HCT116 (cell line): ENCODE results near the gene HMGCS2. TPM values are rescaled to one million over a fixed set of nuclear protein-coding genes. Genes with fewer than 3 reads are reported as not detected.

Experiments
- ATAC-seq: fragments of 200-7000 bp; cut with Tn5 transposase; 2 replicates; pipeline ENCODE4 v1.9.1; 2020; ENCODE audit warnings: mild to moderate bottlenecking, moderate library complexity
- BruUV-seq: library from RNA; stranded (reverse); fragments of 400-500 nt; replicated peaks from 2 replicates; lab custom pipeline; 2021; lab: Mats Ljungman, UMichigan
- CTCF ChIA-PET: fragments of 300-600 bp; sonication (Branson Sonifier 250); formaldehyde crosslinking; loops from one replicate; lab custom pipeline; 2021; ENCODE audit warnings: antibody characterized with exemption; lab: Charles Lee
- POLR2A ChIA-PET: fragments of 300-600, 350-600 bp; sonication (Branson Sonifier 250); formaldehyde crosslinking; loops from one replicate; lab custom pipeline; 2021; ENCODE audit warnings: antibody characterized with exemption; lab: Charles Lee
- RAD21 ChIA-PET, 2 experiments: fragments of 300-600 bp; sonication (Branson Sonifier 250); formaldehyde crosslinking; loops; one replicate each; lab custom pipeline; 2023; ENCODE audit warnings: low total read pairs in 2 of 2; ENCODE audit not compliant: uncharacterized antibody in 2 of 2, unreplicated experiment in 2 of 2, low non-redundant PET in 1 of 2; lab: Charles Lee
- DNase-seq: peaks from one replicate; pipeline ENCODE4 v3.0.0-alpha.2; 2010; ENCODE audit warnings: low read depth, low spot score
- H2AFZ ChIP-seq: fragments of 200-600 bp; shearing (Covaris generic), sonication (generic); 2 replicates; pipeline ENCODE4 v1.6.1; 2017; ENCODE audit warnings: low read depth, mixed run types, mixed read lengths, antibody characterized with exemption, low read length; ENCODE audit not compliant: poor library complexity, severe bottlenecking
- H3K27ac ChIP-seq: 2 replicates; pipeline ENCODE4 v1.5.1; 2012; ENCODE audit warnings: low read depth, low read length
- H3K27me3 ChIP-seq: fragments of 200-600 bp; sonication (generic); 2 replicates; pipeline ENCODE4 v1.6.1; 2016; ENCODE audit warnings: mixed run types, low read length, mixed read lengths; ENCODE audit not compliant: insufficient read depth
- H3K36me3 ChIP-seq, 2 experiments: fragments of 200-500 bp in 1 of 2; fragments of 200-600 bp in 1 of 2; sonication (Bioruptor generic) in 1 of 2; sonication (generic) in 1 of 2; 2 replicates each; pipeline versions ENCODE4 v1.5.1 to v1.6.1; 2014 to 2016; ENCODE audit warnings: low read length in 2 of 2, inconsistent platforms in 1 of 2, mixed read lengths in 1 of 2, mixed run types in 1 of 2; ENCODE audit not compliant: insufficient read depth in 2 of 2, control insufficient read depth in 1 of 2
- H3K4me1 ChIP-seq, 2 experiments: fragments of 200-600 bp in 1 of 2; sonication (generic) in 1 of 2; 2 replicates each; pipeline versions ENCODE4 v1.5.1 to v1.6.1; 2012 to 2017; ENCODE audit warnings: low read length in 2 of 2, inconsistent platforms in 1 of 2, mild to moderate bottlenecking in 1 of 2, mixed read lengths in 1 of 2, mixed run types in 1 of 2, moderate library complexity in 1 of 2; ENCODE audit not compliant: insufficient read depth in 2 of 2, control insufficient read depth in 1 of 2
- H3K4me2 ChIP-seq: fragments of 200-600 bp; sonication (generic); 2 replicates; pipeline ENCODE4 v1.6.1; 2017; ENCODE audit warnings: mixed run types, low read length, mixed read lengths
- H3K4me3 ChIP-seq, 2 experiments: fragments of 200-600 bp in 1 of 2; sonication (generic) in 1 of 2; replicated peaks in 1 of 2; 2 replicates each; pipeline ENCODE4 v1.5.1; 2011 to 2016; ENCODE audit warnings: low read length in 2 of 2, control low read depth in 1 of 2, low read depth in 1 of 2, mild to moderate bottlenecking in 1 of 2, mixed read lengths in 1 of 2, mixed run types in 1 of 2
- H3K79me2 ChIP-seq: fragments of 200-600 bp; sonication (generic); 2 replicates; pipeline ENCODE4 v1.6.1; 2017; ENCODE audit warnings: mild to moderate bottlenecking, mixed run types, low read length, moderate library complexity, mixed read lengths; ENCODE audit not compliant: insufficient read depth
- H3K9ac ChIP-seq: fragments of 200-600 bp; sonication (generic); 2 replicates; pipeline ENCODE4 v1.6.1; 2016; ENCODE audit warnings: low read length, mixed read lengths
- H3K9me2 ChIP-seq: fragments of 200-600 bp; sonication (generic), shearing (Covaris generic); 2 replicates; pipeline ENCODE4 v1.6.1; 2017; ENCODE audit warnings: mixed run types, mild to moderate bottlenecking, moderate library complexity; ENCODE audit not compliant: insufficient read depth
- H3K9me3 ChIP-seq, 2 experiments: fragments of 200-500 bp in 1 of 2; fragments of 200-600 bp in 1 of 2; sonication (Bioruptor generic) in 1 of 2; sonication (generic) in 1 of 2; 2 replicates each; pipeline ENCODE4 v1.6.1; 2014 to 2017; ENCODE audit warnings: low read length in 2 of 2, mixed read lengths in 2 of 2, inconsistent platforms in 1 of 2, low read depth in 1 of 2, mild to moderate bottlenecking in 1 of 2, mixed run types in 1 of 2, moderate library complexity in 1 of 2; ENCODE audit not compliant: control insufficient read depth in 1 of 2, insufficient read depth in 1 of 2
- H4K20me1 ChIP-seq: fragments of 200-600 bp; sonication (generic), shearing (Covaris generic); 2 replicates; pipeline ENCODE4 v1.6.1; 2017; ENCODE audit warnings: mixed run types, mild to moderate bottlenecking, moderate library complexity; ENCODE audit not compliant: insufficient read depth
- CEBPB ChIP-seq: IDR thresholded peaks from 2 replicates; pipeline ENCODE4 v1.6.1; 2012; ENCODE audit warnings: low read depth
- ELF1 ChIP-seq: IDR thresholded peaks from 2 replicates; pipeline ENCODE4 v1.6.1; 2012; ENCODE audit warnings: low read depth, borderline replicate concordance
- EZH2 ChIP-seq: fragments of 200-600 bp; sonication (generic); IDR thresholded peaks from 2 replicates; pipeline ENCODE4 v1.6.1; 2017; ENCODE audit warnings: antibody characterized with exemption, mixed run types
- JUND ChIP-seq: IDR thresholded peaks from 2 replicates; pipeline ENCODE4 v1.6.1; 2012
- MAX ChIP-seq: IDR thresholded peaks from 2 replicates; pipeline ENCODE4 v1.6.1; 2012
- POLR2A ChIP-seq: IDR thresholded peaks from 2 replicates; pipeline ENCODE4 v1.7.0; 2011; ENCODE audit warnings: borderline replicate concordance; ENCODE audit not compliant: insufficient read depth, insufficient read length; ENCODE audit errors: extremely low read depth
- POLR2AphosphoS5 ChIP-seq: IDR thresholded peaks from 2 replicates; pipeline ENCODE4 v1.6.1; 2011; ENCODE audit warnings: mild to moderate bottlenecking, low read depth, low read length, moderate library complexity
- SIN3A ChIP-seq: IDR thresholded peaks from 2 replicates; pipeline ENCODE4 v1.6.1; 2012; ENCODE audit warnings: low read depth
- TCF7L2 ChIP-seq: IDR thresholded peaks from 2 replicates; pipeline ENCODE4 v1.7.0; 2011; ENCODE audit warnings: borderline replicate concordance, inconsistent platforms; ENCODE audit not compliant: insufficient read depth, insufficient read length; ENCODE audit errors: extremely low read depth
- ZFX ChIP-seq: fragments of 450-650 bp; IDR thresholded peaks from 2 replicates; pipeline ENCODE4 v1.6.1; 2017
- intact Hi-C: fragments of 100-400 bp; cut with micrococcal nuclease; formaldehyde crosslinking; loops from 2 replicates; pipeline ENCODE4 v1.10.0; 2022
- total RNA-seq: library from RNA; stranded (reverse); gene quantifications from one replicate; pipeline ENCODE4 v1.2.1, GENCODE V29; 2021; ENCODE audit not compliant: unreplicated experiment
- TF ChIP-seq, protein P1 (sequence below), 3 experiments: fragments of 200-600 bp in 1 of 3; sonication (generic) in 1 of 3; IDR thresholded peaks in 2 of 3; conservative IDR thresholded peaks in 1 of 3; 2 replicates each; pipeline ENCODE4 v1.5.1; 2012 to 2017; ENCODE audit warnings: low read depth in 2 of 3, low read length in 2 of 3, antibody characterized with exemption in 1 of 3, borderline replicate concordance in 1 of 3, control low read depth in 1 of 3, mild to moderate bottlenecking in 1 of 3, mixed read lengths in 1 of 3, mixed run types in 1 of 3, moderate library complexity in 1 of 3; ENCODE audit not compliant: insufficient read depth in 1 of 3
- TF ChIP-seq, protein P2 (sequence below): IDR thresholded peaks from 2 replicates; pipeline ENCODE4 v1.6.1; 2012; ENCODE audit warnings: low read depth

Gene HMGCS2
- total RNA-seq, 1 experiment from 2014 or later = 0.20 TPM

GRCh38 chr1:119752592-119752991, 16.1 kb downstream of the HMGCS2 start:
- Histone ChIP-seq H3K9me3 (no peaks in the 10 kb centered on the region), H3K4me1 (no peaks in the 10 kb centered on the region), H3K36me3 (no peaks in the 10 kb centered on the region), H3K9me2 (no peaks in the 10 kb centered on the region; the same call in 1 of the 2 replicates), H3K79me2 (no peaks in the 10 kb centered on the region), H3K27ac (no peak overlapping the region), H3K9ac (no peak overlapping the region), H3K27me3 (no peaks in the 10 kb centered on the region), H3K4me3 (no peak overlapping the region), H2AFZ (no peak overlapping the region), H3K4me2 (no peak overlapping the region), H4K20me1 (no peaks in the 10 kb centered on the region)
- RAD21 ChIA-PET = no interaction called here
- intact Hi-C loops = no loop called here
- no peak for TF ChIP-seq ELF1
- TF ChIP-seq, protein P1, sequence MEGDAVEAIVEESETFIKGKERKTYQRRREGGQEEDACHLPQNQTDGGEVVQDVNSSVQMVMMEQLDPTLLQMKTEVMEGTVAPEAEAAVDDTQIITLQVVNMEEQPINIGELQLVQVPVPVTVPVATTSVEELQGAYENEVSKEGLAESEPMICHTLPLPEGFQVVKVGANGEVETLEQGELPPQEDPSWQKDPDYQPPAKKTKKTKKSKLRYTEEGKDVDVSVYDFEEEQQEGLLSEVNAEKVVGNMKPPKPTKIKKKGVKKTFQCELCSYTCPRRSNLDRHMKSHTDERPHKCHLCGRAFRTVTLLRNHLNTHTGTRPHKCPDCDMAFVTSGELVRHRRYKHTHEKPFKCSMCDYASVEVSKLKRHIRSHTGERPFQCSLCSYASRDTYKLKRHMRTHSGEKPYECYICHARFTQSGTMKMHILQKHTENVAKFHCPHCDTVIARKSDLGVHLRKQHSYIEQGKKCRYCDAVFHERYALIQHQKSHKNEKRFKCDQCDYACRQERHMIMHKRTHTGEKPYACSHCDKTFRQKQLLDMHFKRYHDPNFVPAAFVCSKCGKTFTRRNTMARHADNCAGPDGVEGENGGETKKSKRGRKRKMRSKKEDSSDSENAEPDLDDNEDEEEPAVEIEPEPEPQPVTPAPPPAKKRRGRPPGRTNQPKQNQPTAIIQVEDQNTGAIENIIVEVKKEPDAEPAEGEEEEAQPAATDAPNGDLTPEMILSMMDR (IDR thresholded peaks at IDR 0.05 in 2 of 3, conservative IDR thresholded peaks at IDR 0.05 in 1 of 3; ENCODE audit: borderline replicate concordance in 1 of 3, insufficient read depth in 1 of 3, low read depth in 2 of 3, low read length in 2 of 3) = no peak
- TF ChIP-seq MAX = no peak
- TF ChIP-seq POLR2A = no peak
- TF ChIP-seq TCF7L2 = no peak
- no peak for TF ChIP-seq ZFX
- TF ChIP-seq JUND = no peak
- TF ChIP-seq SIN3A = no peak
- TF ChIP-seq, protein P2, sequence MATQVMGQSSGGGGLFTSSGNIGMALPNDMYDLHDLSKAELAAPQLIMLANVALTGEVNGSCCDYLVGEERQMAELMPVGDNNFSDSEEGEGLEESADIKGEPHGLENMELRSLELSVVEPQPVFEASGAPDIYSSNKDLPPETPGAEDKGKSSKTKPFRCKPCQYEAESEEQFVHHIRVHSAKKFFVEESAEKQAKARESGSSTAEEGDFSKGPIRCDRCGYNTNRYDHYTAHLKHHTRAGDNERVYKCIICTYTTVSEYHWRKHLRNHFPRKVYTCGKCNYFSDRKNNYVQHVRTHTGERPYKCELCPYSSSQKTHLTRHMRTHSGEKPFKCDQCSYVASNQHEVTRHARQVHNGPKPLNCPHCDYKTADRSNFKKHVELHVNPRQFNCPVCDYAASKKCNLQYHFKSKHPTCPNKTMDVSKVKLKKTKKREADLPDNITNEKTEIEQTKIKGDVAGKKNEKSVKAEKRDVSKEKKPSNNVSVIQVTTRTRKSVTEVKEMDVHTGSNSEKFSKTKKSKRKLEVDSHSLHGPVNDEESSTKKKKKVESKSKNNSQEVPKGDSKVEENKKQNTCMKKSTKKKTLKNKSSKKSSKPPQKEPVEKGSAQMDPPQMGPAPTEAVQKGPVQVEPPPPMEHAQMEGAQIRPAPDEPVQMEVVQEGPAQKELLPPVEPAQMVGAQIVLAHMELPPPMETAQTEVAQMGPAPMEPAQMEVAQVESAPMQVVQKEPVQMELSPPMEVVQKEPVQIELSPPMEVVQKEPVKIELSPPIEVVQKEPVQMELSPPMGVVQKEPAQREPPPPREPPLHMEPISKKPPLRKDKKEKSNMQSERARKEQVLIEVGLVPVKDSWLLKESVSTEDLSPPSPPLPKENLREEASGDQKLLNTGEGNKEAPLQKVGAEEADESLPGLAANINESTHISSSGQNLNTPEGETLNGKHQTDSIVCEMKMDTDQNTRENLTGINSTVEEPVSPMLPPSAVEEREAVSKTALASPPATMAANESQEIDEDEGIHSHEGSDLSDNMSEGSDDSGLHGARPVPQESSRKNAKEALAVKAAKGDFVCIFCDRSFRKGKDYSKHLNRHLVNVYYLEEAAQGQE = no peak
- no peak for TF ChIP-seq CEBPB
- no peak for TF ChIP-seq EZH2
- no peak for TF ChIP-seq POLR2AphosphoS5
- no peak for DNase-seq
- no TSS peak for BruUV-seq
- POLR2A ChIA-PET = no interaction called here
- CTCF ChIA-PET = no interaction called here
- no peak for ATAC-seq
